Thoracic aorta (tissue), 2 donors: Measurements from ENCODE around the gene FBXO21. TPM values are rescaled to one million over a fixed set of nuclear protein-coding genes. Genes with fewer than 3 reads are reported as not detected.

ENCODE experiments used
- ATAC-seq: fragments of 150-250 bp; one replicate; pipeline ENCODE4 v1.8.0; 2017; ENCODE audit warnings: low read depth; ENCODE audit not compliant: insufficient number of reproducible peaks, low FRiP score
- DNase-seq: peaks from one replicate; pipeline ENCODE4 v3.0.0-alpha.2; 2020; ENCODE audit warnings: low spot score
- H3K27ac ChIP-seq, 2 donors: fragments of 200-600 bp; sonication (generic); 1 replicate in 1 of 2; 2 replicates in 1 of 2; pipeline ENCODE4 v1.5.1; 2016; ENCODE audit warnings: mild to moderate bottlenecking in 2 of 2, moderate library complexity in 2 of 2
- H3K27me3 ChIP-seq: fragments of 200-600 bp; sonication (generic); replicated peaks from 2 replicates; pipeline ENCODE4 v1.6.0; 2016; ENCODE audit warnings: mild to moderate bottlenecking; ENCODE audit not compliant: insufficient read depth
- H3K36me3 ChIP-seq: fragments of 200-600 bp; sonication (generic); one replicate; pipeline ENCODE4 v1.5.1; 2016
- H3K4me1 ChIP-seq, 2 donors: fragments of 200-600 bp; sonication (generic); 1 replicate in 1 of 2; 2 replicates in 1 of 2; pipeline versions ENCODE4 v1.5.1 to v1.6.0; 2016; ENCODE audit warnings: low read depth in 2 of 2, mild to moderate bottlenecking in 1 of 2; ENCODE audit not compliant: control insufficient read depth in 1 of 2
- H3K4me3 ChIP-seq: fragments of 200-600 bp; sonication (generic); 2 replicates; pipeline ENCODE4 v1.5.1; 2016; ENCODE audit warnings: mild to moderate bottlenecking
- H3K9me3 ChIP-seq: fragments of 200-600 bp; sonication (generic); 2 replicates; pipeline ENCODE4 v1.5.1; 2016
- CTCF ChIP-seq: fragments of 200-600 bp; sonication (generic); IDR thresholded peaks from one replicate; pipeline ENCODE4 v1.5.1; 2019; ENCODE audit warnings: antibody characterized with exemption
- total RNA-seq, 2 donors: library from RNA; depleted of rRNA; stranded (reverse); fragments of >200 nt; gene quantifications; one replicate each; pipeline versions ENCODE4 v1.1.0 to v1.2.3, GENCODE V29; 2016

Gene FBXO21
- total RNA-seq, 2 donors from 2014 or later: 48.9 to 97.5 TPM

- Histone ChIP-seq H3K4me3 (no peak overlapping the region), H3K36me3 (peaks cover 62% of the 10 kb centered on the region), H3K27ac (no peak overlapping the region), H3K27me3 (no peaks in the 10 kb centered on the region), H3K4me1 (no peaks in the 10 kb centered on the region), H3K9me3 (no peaks in the 10 kb centered on the region)
- no peak for TF ChIP-seq CTCF
- ATAC-seq (no peak), DNase-seq (no peak)
Measured at GRCh38 chr12:117171499-117172162, 18.6 kb downstream of the FBXO21 start.

- Histone ChIP-seq H3K36me3 (peaks cover 63% of the 10 kb centered on the region), H3K4me3 (no peak overlapping the region), H3K27ac (no peak overlapping the region), H3K4me1 (no peaks in the 10 kb centered on the region), H3K27me3 (no peaks in the 10 kb centered on the region), H3K9me3 (no peaks in the 10 kb centered on the region)
- no peak for ATAC-seq
- no peak for TF ChIP-seq CTCF
- DNase-seq: no peak
Measured at GRCh38 chr12:117169548-117169947, 20.7 kb downstream of the FBXO21 start.

DNA sequence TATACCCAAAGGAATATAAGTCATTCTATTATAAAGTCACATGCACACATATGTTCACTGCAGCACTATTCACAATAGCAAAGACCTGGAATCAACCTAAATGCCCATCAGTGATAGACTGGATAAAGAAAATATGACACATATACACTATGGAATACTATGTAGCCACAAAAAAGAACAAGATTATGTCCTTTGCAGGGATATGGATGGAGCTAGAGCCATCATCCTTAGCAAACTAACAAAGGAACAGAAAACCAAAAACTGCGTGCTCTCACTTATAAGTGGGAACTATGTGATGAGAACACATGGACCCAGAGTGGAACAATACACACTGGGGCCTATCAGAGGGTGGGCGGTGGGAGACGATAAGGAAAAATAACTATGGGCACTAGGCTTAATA lies 21.3 kb downstream of the FBXO21 start:
- no peak for ATAC-seq
- H3K27ac ChIP-seq: no peak overlapping the region
- peaks cover 63% of the 10 kb centered on the region for H3K36me3 ChIP-seq
- H3K9me3 ChIP-seq: no peaks in the 10 kb centered on the region
- H3K4me3 ChIP-seq: no peak overlapping the region
- no peak for TF ChIP-seq CTCF
- DNase-seq: no peak
- H3K4me1 ChIP-seq: no peaks in the 10 kb centered on the region
- no peaks in the 10 kb centered on the region for H3K27me3 ChIP-seq

- Histone ChIP-seq H3K36me3 (peaks cover 62% of the 10 kb centered on the region), H3K27ac (no peak overlapping the region), H3K4me3 (no peak overlapping the region), H3K27me3 (no peaks in the 10 kb centered on the region), H3K9me3 (no peaks in the 10 kb centered on the region), H3K4me1 (no peaks in the 10 kb centered on the region)
- no peak for DNase-seq
- ATAC-seq: no peak
- no peak for TF ChIP-seq CTCF
Measured at GRCh38 chr12:117167769-117168168, 22.5 kb downstream of the FBXO21 start.

DNA sequence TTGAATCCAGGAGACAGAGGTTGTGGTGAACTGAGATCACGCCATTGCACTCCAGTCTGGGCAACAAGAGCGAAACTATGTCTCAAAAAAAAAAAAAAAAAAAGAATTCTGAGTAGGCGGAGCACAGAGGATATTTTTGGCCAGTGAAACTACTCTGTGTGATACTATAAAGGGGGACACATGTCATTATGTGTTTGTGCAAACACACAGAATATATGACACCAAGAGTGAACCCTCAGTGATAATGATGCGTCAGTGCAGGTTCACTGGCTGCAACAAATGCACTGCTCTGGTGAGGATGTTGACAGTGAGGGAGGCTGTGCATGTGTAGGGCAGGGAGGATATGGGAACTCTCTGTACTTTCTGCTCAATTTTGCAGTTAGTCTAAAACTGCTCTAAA lies 24.2 kb downstream of the FBXO21 start:
- DNase-seq (no peak), ATAC-seq (no peak)
- H3K4me1 ChIP-seq: no peaks in the 10 kb centered on the region
- H3K36me3 ChIP-seq: peaks cover 72% of the 10 kb centered on the region
- TF ChIP-seq CTCF: no peak
- H3K27me3 ChIP-seq: no peaks in the 10 kb centered on the region
- no peak overlapping the region for H3K4me3 ChIP-seq
- no peak overlapping the region for H3K27ac ChIP-seq
- H3K9me3 ChIP-seq: no peaks in the 10 kb centered on the region
